22Rv1 (cell line): ENCODE results near the gene CGNL1.
A peak's percentile ranks its signal among the peaks of the same experiment; 100 is the strongest.

Experiments
- H3K27ac ChIP-seq: fragments of 450-650 bp; 2 replicates; pipeline ENCODE4 v1.5.1; 2017
- ZFX ChIP-seq: fragments of 450-650 bp; IDR thresholded peaks from 2 replicates; pipeline ENCODE4 v1.6.1; 2017; ENCODE audit warnings: antibody characterized with exemption, borderline replicate concordance
- TF ChIP-seq, protein P1 (sequence below): fragments of 450-650 bp; IDR thresholded peaks from 2 replicates; pipeline ENCODE4 v1.5.1; 2017; ENCODE audit warnings: mild to moderate bottlenecking

Gene CGNL1

DNA sequence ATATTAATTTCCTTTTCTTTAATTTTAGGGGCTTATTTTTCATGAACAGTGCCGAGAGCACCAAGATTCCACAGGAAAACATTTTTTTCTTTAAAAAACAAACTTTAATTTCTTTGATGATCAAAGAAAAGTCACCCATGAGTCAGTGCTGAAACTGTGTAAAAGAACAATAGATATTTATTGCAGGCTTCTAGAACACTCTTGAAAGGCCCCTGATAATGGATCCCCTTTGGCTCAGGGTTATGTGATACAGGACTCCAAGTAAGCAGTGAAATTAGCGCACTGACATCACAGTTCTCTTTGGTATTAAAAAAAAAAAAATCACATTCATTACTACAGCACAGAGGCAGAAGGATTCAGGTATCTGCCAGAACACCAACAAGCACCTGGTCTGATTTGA, 149.3 kb downstream of the CGNL1 start:
- no peak overlapping the region for H3K27ac ChIP-seq
- TF ChIP-seq, protein P1, sequence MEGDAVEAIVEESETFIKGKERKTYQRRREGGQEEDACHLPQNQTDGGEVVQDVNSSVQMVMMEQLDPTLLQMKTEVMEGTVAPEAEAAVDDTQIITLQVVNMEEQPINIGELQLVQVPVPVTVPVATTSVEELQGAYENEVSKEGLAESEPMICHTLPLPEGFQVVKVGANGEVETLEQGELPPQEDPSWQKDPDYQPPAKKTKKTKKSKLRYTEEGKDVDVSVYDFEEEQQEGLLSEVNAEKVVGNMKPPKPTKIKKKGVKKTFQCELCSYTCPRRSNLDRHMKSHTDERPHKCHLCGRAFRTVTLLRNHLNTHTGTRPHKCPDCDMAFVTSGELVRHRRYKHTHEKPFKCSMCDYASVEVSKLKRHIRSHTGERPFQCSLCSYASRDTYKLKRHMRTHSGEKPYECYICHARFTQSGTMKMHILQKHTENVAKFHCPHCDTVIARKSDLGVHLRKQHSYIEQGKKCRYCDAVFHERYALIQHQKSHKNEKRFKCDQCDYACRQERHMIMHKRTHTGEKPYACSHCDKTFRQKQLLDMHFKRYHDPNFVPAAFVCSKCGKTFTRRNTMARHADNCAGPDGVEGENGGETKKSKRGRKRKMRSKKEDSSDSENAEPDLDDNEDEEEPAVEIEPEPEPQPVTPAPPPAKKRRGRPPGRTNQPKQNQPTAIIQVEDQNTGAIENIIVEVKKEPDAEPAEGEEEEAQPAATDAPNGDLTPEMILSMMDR: no peak
- TF ChIP-seq ZFX: no peak

DNA sequence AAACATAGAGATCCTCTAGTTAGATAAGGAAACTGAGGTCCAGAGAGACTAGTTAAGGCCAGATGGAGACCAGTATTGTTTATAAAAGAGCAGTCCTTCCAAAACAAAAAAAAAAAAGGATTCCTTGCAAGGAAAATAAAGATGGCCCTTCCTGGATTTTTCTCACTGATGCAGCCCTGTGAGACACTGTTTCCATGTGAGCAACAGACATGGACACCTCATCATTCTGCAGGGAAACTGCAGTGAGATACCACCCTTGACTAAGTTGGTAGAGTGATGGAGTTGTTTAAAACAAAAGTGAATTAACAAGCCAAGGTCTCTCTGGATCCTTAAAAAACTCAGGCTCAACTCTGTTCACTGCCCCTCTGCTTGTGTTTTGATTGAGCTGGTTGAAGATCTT, 149.8 kb downstream of the CGNL1 start:
- TF ChIP-seq ZFX: no peak
- TF ChIP-seq, protein P1: no peak
- H3K27ac ChIP-seq: no peak overlapping the region

DNA sequence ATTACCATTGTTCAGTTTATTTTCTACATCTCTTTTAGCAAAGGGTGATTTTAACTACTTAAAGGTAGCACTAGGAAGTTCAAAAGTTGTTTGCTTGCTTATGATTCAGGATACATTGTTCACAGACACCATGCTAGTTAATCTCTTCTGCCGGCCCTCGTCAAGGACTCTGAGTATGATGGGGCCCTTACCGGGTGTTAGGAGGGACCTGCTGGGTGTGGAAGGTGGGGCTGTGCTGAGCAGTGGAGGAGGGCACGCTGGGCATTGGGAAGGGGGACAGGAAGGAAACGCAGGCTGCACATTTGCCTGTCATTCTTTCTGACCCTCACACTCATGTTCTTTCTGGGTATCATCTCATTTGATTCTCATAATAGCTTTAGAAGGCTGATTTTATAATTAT, 150.3 kb downstream of the CGNL1 start:
- TF ChIP-seq ZFX: no peak
- TF ChIP-seq, protein P1: no peak
- no peak overlapping the region for H3K27ac ChIP-seq

DNA sequence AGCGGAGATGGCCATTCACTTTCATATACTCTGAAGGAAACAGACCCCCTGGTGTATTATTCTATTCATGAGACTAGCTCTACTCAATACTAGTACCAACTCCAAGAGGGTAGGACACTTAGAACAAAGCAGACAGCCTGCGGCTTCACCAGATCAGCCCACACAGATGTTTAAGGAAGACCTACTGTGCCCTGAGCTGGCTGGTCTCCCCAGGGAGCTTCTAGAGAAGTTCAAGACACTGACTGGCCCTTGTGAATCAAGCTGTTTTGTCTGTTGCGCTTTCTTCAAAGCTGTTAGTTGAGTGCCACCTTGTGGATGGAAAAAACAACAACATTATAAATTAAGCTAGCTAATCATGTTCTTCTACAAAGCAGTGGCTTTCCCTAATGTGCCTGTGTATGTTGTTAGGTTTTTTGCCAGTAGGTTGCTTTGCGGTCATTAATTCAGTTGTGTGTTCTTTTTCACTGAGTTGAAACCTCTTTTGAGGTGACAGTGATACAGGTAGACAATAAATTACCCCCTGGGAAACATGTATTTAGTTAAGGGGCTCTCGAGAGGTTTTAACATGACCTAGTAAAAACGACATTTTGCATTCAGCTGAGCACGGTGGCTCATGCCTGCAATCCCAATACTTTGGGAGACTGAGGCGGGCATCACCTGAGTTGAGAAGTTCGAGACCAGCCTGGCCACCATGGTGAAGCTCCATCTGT, 151.2 kb downstream of the CGNL1 start:
- TF ChIP-seq ZFX: no peak
- TF ChIP-seq, protein P1: peak; percentile 76
- no peak overlapping the region for H3K27ac ChIP-seq

DNA sequence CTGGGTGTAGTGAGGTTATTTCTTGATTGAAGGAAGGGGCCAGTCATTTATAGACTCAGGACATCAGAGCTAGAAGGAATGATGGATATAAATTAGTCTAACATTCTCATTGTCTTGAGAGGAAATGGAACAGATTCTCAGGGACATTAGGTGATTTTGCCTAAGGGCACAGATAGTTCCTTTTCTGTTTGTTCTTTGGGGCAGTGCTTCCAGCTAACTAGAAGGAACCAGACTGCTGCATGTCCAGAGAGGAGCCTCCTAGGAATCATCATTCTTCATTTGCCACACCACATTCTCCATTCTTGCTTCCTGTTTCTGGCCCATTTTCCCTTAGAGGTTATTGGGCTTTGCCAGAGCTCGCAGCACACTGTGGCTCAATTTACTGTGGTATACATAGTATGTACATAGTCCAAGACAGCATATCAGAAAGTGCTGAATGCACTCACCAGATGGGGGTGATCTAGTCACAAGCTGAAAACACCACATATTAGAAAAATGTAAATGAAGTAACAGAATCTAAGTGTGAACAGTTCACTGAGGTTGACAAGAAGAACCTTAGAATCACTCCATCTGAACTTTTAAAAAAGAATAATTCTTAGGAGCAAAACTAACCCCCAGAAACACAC, 152.7 kb downstream of the CGNL1 start:
- TF ChIP-seq, protein P1: no peak
- no peak for TF ChIP-seq ZFX
- H3K27ac ChIP-seq: no peak overlapping the region

DNA sequence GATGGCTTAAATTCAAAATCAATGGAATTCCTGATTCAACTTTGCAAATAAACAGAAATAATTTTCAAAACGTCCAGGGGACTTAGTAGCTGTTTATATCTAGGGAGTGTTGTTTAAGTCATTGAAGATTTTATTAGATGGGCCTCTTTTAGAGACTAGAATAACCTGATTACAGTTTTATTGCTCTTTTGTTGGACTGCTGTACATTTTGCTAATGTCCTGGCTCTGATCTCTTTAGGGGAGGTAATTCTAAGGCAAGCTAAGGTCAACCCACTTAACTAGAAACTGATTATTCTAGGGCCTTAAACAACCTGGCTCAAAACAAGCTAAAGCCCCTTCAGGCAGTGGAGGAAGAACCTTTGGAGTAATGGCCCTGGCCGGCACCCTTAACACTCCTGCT, 153.4 kb downstream of the CGNL1 start:
- H3K27ac ChIP-seq: no peak overlapping the region

More for the DNA sequence above, 153.4 kb downstream of the CGNL1 start:
- TF ChIP-seq ZFX: no peak
- TF ChIP-seq, protein P1: no peak
